Colonic mucosa (tissue), 4 donors: ENCODE measurements around the gene BICRAL. TPM values are rescaled to one million over a fixed set of nuclear protein-coding genes. Genes with fewer than 3 reads are reported as not detected.
A peak's percentile ranks its signal among the peaks of the same experiment; 100 is the strongest.
"Not testable (repeated sequence)": the region's sequence is repeated elsewhere in the genome, so short reads cannot be mapped to it uniquely, and the experiment has no call there.

Source experiments
- DNase-seq: peaks from one replicate; pipeline ENCODE4 v3.0.0-alpha.2; 2020
- H3K27ac ChIP-seq: fragments of 200-600 bp; one replicate; pipeline ENCODE4 v1.8.0; 2021
- H3K27me3 ChIP-seq: fragments of 200-600 bp; one replicate; pipeline ENCODE4 v1.8.0; 2021
- H3K36me3 ChIP-seq: fragments of 200-600 bp; one replicate; pipeline ENCODE4 v1.8.0; 2021
- H3K4me1 ChIP-seq: fragments of 200-600 bp; one replicate; pipeline ENCODE4 v1.8.0; 2021; ENCODE audit warnings: mild to moderate bottlenecking
- H3K4me3 ChIP-seq: fragments of 200-600 bp; one replicate; pipeline ENCODE4 v1.8.0; 2021
- H3K9ac ChIP-seq, 2 donors: one replicate each; pipeline ENCODE4 v1.7.0; 2013; ENCODE audit warnings: control low read depth in 2 of 2, low read depth in 2 of 2, low read length in 2 of 2
- H3K9me3 ChIP-seq: fragments of 200-600 bp; one replicate; pipeline ENCODE4 v1.8.0; 2021
- intact Hi-C: fragments of 100-400 bp; cut with DNase I; formaldehyde crosslinking; loops from one replicate; pipeline ENCODE4 v1.14.1; 2022
- total RNA-seq, 2 donors: library from RNA; stranded (reverse); fragmentation: NEBNext Ultra II Directional in 1 of 2; extraction: Animal tissue kit (Norgen Biotek cat#: 25700) in 1 of 2; gene quantifications; one replicate each; pipeline ENCODE4 v1.2.1, GENCODE V29; 2021
- TF ChIP-seq, protein P1 (sequence below): fragments of 200-600 bp; IDR thresholded peaks from one replicate; pipeline ENCODE4 v1.8.0; 2022; ENCODE audit warnings: antibody characterized with exemption, mild to moderate bottlenecking
- donor health status: healthy.
- donor health status: DM: no; HTN: no; CAD: no.
- donor health status: DM: no; HTN: no; CAD: no.

BICRAL gene
- total RNA-seq, 2 donors from 2014 or later = 11.5 to 15.3 TPM

DNA sequence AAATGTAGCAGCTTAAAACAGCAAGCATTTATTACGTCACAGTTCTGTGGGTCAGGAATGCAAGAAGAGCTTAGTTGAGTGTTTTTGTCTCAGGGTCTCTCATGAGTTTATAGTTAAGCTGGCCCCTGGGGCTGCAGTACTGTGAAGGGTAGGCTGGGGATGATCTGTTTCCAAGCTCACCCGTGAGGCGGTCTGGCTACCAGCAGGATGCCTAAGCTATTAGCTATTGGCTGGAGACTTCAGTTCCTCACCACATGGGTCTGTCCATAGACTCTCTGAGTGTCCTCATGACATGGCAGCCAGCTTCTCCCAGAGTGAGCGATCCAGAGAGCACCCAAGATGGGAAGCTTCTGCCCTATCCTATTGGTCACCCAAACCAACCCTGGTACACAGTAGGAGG lies 12.8 kb upstream of the BICRAL start:
- no peaks in the 10 kb centered on the region for H3K4me1 ChIP-seq
- H3K27ac ChIP-seq = no peak overlapping the region
- TF ChIP-seq, protein P1, sequence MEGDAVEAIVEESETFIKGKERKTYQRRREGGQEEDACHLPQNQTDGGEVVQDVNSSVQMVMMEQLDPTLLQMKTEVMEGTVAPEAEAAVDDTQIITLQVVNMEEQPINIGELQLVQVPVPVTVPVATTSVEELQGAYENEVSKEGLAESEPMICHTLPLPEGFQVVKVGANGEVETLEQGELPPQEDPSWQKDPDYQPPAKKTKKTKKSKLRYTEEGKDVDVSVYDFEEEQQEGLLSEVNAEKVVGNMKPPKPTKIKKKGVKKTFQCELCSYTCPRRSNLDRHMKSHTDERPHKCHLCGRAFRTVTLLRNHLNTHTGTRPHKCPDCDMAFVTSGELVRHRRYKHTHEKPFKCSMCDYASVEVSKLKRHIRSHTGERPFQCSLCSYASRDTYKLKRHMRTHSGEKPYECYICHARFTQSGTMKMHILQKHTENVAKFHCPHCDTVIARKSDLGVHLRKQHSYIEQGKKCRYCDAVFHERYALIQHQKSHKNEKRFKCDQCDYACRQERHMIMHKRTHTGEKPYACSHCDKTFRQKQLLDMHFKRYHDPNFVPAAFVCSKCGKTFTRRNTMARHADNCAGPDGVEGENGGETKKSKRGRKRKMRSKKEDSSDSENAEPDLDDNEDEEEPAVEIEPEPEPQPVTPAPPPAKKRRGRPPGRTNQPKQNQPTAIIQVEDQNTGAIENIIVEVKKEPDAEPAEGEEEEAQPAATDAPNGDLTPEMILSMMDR = no peak
- H3K36me3 ChIP-seq = no peaks in the 10 kb centered on the region
- no peak overlapping the region for H3K4me3 ChIP-seq
- no peak overlapping the region for H3K9ac ChIP-seq
- no peaks in the 10 kb centered on the region for H3K9me3 ChIP-seq
- H3K27me3 ChIP-seq = no peaks in the 10 kb centered on the region
- intact Hi-C loops = no loop called here
- DNase-seq = no peak

DNA sequence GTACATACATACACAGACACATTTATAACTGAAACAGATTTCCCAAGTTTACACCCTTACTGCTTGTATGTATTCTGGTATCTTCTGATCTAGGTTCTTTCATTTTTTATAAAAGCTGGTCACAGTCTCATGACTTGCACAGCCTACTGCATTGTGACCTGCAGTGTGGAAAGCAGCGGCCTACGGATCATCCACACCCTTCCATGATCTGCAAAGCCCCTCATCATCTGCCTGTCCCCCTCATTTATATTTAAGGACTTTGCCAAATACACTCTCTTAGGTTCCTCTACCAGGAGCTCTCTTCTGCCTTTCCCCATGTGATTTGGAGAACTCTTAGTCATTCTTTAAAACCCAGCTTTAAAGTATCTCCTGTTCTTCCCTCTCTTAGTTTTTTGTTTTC lies 12.0 kb upstream of the BICRAL start:
- Histone ChIP-seq H3K27me3 (no peaks in the 10 kb centered on the region), H3K27ac (no peak overlapping the region), H3K4me3 (no peak overlapping the region), H3K36me3 (no peaks in the 10 kb centered on the region), H3K9me3 (no peaks in the 10 kb centered on the region), H3K4me1 (no peaks in the 10 kb centered on the region), H3K9ac (no peak overlapping the region)
- no peak for DNase-seq
- TF ChIP-seq, protein P1 = no peak
- intact Hi-C loops = no loop called here

DNA sequence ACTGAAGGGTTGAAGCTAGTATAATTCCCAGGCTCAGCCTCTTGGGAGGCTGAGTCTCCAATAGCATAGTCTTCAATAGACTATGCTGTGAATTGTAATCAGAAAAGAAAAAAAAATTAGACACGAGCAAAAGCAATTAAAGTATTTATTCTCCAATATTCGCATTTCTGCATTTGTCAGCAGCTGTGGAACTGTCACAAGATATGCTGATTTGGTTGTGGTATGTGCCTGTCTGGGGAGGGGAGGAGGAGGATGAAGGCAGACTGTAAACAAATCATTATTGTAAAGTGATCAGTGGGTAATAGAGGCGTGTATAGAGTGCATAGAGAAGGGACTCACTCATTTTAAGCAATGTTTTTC lies 10.1 kb upstream of the BICRAL start:
- H3K27ac ChIP-seq = peak overlapping the region; percentile 26
- TF ChIP-seq, protein P1 = no peak

DNA sequence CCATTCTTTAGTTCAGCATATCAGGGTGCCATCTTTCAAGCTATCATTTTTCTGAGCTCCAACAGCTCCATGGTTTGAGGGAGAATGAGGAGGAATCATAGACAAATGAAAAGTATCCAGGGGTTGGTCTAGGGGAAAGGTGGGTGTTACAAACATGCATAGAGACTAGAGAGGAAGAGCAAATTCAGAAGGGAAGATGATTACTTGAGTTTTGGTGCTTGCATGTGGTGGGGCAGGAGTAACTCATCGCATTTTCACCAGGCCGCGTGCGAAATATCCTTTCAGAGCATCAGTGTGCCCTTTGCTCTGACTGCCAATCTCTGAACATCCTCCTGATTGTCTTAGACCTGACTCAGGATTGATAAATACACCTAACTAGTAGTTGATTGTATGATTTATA lies 7.7 kb upstream of the BICRAL start:
- intact Hi-C loops = no loop called here
- no peaks in the 10 kb centered on the region for H3K27me3 ChIP-seq

More for the DNA sequence above, 10.1 kb upstream of the BICRAL start:
- Histone ChIP-seq H3K9me3 (no peaks in the 10 kb centered on the region), H3K36me3 (no peaks in the 10 kb centered on the region), H3K27me3 (no peaks in the 10 kb centered on the region), H3K9ac (no peak overlapping the region), H3K4me1 (no peaks in the 10 kb centered on the region), H3K4me3 (no peak overlapping the region)
- intact Hi-C loops = no loop called here
- no peak for DNase-seq

DNA sequence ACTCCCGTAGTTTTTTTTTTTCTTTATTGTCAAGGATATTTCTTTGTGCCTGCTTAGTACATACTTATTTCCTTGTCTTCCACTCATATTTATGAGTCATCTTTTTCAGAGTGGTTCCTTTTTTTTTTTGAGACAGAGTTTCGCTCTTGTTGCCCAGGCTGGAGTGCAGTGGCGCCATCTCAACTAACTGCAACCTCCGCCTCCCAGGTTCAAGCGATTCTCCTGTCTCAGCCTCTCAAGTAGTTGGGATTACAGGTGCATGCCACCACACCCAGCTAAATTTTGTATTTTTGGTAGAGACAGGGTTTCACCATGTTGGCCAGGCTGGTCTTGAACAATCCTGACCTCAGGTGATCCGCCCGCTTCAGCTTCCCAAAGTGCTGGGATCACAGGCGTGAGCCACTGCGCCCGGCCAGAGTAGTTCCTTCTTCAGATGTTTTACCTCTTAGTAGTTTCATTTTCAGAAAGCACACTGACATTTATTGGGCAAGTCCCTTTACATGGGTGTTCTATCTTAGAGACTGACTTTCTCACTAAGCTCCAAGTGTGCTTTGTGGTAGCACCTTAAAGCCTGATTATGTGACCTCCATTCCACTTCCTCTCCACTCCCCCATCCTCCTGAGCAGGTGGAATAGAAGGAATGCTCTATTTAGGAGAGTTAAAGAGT lies 6.9 kb upstream of the BICRAL start:
- H3K27ac ChIP-seq = peak overlapping the region; percentile 71
- H3K4me3 ChIP-seq, H3K4me1 ChIP-seq, H3K27me3 ChIP-seq, H3K9me3 ChIP-seq, intact Hi-C loops, H3K36me3 ChIP-seq: not testable (repeated sequence)
- DNase-seq = peak; percentile 30
- peak overlapping the region; percentile 13 to 38 for H3K9ac ChIP-seq

More for the DNA sequence above, 7.7 kb upstream of the BICRAL start:
- H3K4me1 ChIP-seq = no peaks in the 10 kb centered on the region
- peak overlapping the region; percentile 71 for H3K27ac ChIP-seq
- TF ChIP-seq, protein P1 = no peak
- peak overlapping the region in 1 of 2 donors; percentile 38 for H3K9ac ChIP-seq
- no peak overlapping the region for H3K4me3 ChIP-seq
- H3K9me3 ChIP-seq = no peaks in the 10 kb centered on the region
- no peaks in the 10 kb centered on the region for H3K36me3 ChIP-seq
- no peak for DNase-seq

DNA sequence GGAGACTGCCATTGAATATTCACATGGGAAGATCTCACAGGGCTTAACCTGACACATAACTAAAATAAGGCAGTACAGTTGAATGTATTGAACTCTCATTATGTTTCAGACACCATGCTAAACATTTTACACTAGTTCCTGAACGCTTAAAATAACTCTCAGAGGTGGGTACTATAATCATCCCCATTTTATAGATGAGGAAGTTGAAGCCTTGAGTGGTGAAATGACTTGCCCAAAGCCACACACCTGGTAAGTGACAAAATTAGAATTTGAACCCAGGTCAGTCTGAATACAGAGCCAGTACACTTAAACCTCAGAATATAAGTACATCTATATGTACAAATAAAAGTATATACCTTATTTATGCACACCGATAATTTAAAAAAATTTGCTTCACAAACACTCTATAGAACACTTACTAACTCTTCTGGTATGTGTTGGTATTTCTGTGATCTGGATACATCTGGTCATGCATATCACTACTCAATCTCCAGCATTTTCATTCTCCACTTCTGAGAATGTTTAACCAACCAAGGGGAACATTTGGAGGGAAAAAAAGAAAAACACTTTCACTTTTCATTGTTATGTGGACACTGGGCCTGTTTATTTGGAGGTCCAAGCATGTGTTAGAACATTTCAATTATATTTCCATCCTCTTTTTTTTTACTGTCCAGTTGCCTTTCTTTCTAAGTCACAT lies 4.6 kb upstream of the BICRAL start:
- no peaks in the 10 kb centered on the region for H3K36me3 ChIP-seq
- no peak for DNase-seq
- no peak overlapping the region for H3K4me3 ChIP-seq
- peak overlapping the region in 1 of 2 donors; percentile 40 for H3K9ac ChIP-seq
- no peaks in the 10 kb centered on the region for H3K9me3 ChIP-seq
- peak overlapping the region; percentile 71 for H3K27ac ChIP-seq
- TF ChIP-seq, protein P1 = no peak
- no peaks in the 10 kb centered on the region for H3K27me3 ChIP-seq
- peaks cover 4% of the 10 kb centered on the region for H3K4me1 ChIP-seq
- intact Hi-C loops = no loop called here
